PFSK-1 (cell line): Measurements from ENCODE around the gene TLR3.

Experiments
- POLR2AphosphoS5 ChIP-seq: IDR thresholded peaks from 2 replicates; pipeline ENCODE4 v1.6.1; 2012; ENCODE audit warnings: low read depth, mild to moderate bottlenecking, control low read depth, low read length, moderate library complexity
- TAF1 ChIP-seq: IDR thresholded peaks from 2 replicates; pipeline ENCODE4 v1.6.1; 2012; ENCODE audit warnings: low read length, control low read depth, borderline replicate concordance; ENCODE audit not compliant: insufficient read depth

DNA sequence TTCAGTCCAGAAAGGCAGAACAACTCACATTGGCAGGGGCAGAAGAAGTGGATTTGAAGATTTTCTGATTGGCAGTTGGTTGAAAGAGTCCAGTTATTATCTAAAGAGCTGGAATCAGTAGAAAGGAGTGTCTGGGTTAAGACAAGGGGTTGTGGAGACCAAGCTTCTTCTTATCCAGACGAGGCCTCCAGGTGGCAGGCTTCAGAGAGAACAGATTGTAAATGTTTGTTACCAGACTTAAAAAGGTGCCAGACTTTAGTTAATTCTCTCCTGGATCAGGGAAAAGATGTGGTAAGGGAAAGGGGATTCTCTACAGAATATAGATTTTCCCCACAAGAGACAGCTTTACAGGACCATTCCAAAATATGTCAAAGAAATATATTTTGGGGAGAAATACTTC, 36.7 kb upstream of the TLR3 start:
- no peak for TF ChIP-seq TAF1
- no peak for TF ChIP-seq POLR2AphosphoS5
